Lung (tissue), 12 donors: ENCODE data around the gene DDX10. TPM values are rescaled to one million over a fixed set of nuclear protein-coding genes. Genes with fewer than 3 reads are reported as not detected.
A peak's percentile ranks its signal among the peaks of the same experiment; 100 is the strongest.

Source experiments
- ATAC-seq: fragments of 200-7000 bp; cut with Tn5 transposase; one replicate; pipeline ENCODE4 v1.9.1; 2020; ENCODE audit warnings: moderate number of reproducible peaks; ENCODE audit not compliant: insufficient read depth, low FRiP score
- DNase-seq, 3 donors: peaks; one replicate each; pipeline ENCODE4 v3.0.0-alpha.2; 2013 to 2017
- H3K27ac ChIP-seq, 2 donors: one replicate each; pipeline ENCODE4 v1.5.1; 2013; ENCODE audit warnings: mild to moderate bottlenecking in 2 of 2, moderate library complexity in 2 of 2, control low read depth in 1 of 2, inconsistent platforms in 1 of 2, low read depth in 1 of 2, low read length in 1 of 2
- H3K27me3 ChIP-seq, 3 donors: one replicate each; pipeline ENCODE4 v1.5.1; 2013; ENCODE audit warnings: low read length in 2 of 3; ENCODE audit not compliant: control insufficient read depth in 3 of 3, insufficient read depth in 3 of 3
- H3K36me3 ChIP-seq, 4 donors: one replicate each; pipeline ENCODE4 v1.5.1; 2013; ENCODE audit warnings: low read length in 4 of 4, mild to moderate bottlenecking in 1 of 4, moderate library complexity in 1 of 4; ENCODE audit not compliant: control insufficient read depth in 4 of 4, insufficient read depth in 4 of 4
- H3K4me1 ChIP-seq, 5 donors: one replicate each; pipeline ENCODE4 v1.5.1; 2013; ENCODE audit warnings: low read length in 5 of 5, mild to moderate bottlenecking in 2 of 5, moderate library complexity in 1 of 5; ENCODE audit not compliant: control insufficient read depth in 5 of 5, insufficient read depth in 5 of 5
- H3K4me3 ChIP-seq: one replicate; pipeline ENCODE4 v1.5.1; 2013; ENCODE audit warnings: mild to moderate bottlenecking, control low read depth, moderate library complexity
- H3K9ac ChIP-seq, 2 donors: one replicate each; pipeline ENCODE4 v1.5.1; 2013; ENCODE audit warnings: low read length in 2 of 2, control low read depth in 1 of 2; ENCODE audit not compliant: insufficient read depth in 1 of 2
- H3K9me3 ChIP-seq, 4 donors: one replicate each; pipeline ENCODE4 v1.5.1; 2013; ENCODE audit warnings: low read length in 3 of 4, mild to moderate bottlenecking in 1 of 4, moderate library complexity in 1 of 4; ENCODE audit not compliant: control insufficient read depth in 4 of 4, insufficient read depth in 3 of 4
- CTCF ChIP-seq: IDR thresholded peaks from 2 replicates; pipeline ENCODE4 v1.5.1; 2012; ENCODE audit warnings: mild to moderate bottlenecking; ENCODE audit errors: control extremely low read depth, extremely low read depth
- WGBS, 2 donors: extraction: QIAGEN DNeasy Blood & Tissue Kit; methylation state at CpG; one replicate each; pipeline ENCODE4 v1.1.7; 2013; 5-methylcytosine and 5-hydroxymethylcytosine counted together
- polyA plus RNA-seq, 2 donors: library from polyadenylated mRNA; stranded (reverse); fragments of 200-250 nt; gene quantifications; one replicate each; pipeline ENCODE4 v1.2.1, GENCODE V29; 2013
- total RNA-seq, 2 donors: library from RNA; depleted of rRNA in 1 of 2; stranded (reverse); fragments of >200 nt in 1 of 2; gene quantifications; one replicate each; pipeline ENCODE4 v1.2.1, GENCODE V29; 2014 to 2021
- donor health status: control.
- donor health status: control.
- donor health status: Bipolar disorder and iron deficiency.
- donor health status: healthy.
- donor health status: DM: yes; HTN: yes; CAD: no.

The DDX10 gene
- total and polyA plus RNA-seq, 4 donors: 13.9 to 30.5 (median 18.8) TPM

- peak in 2 of 3 donors; percentile 83 to 86 for DNase-seq
- no peak for TF ChIP-seq CTCF
- H3K4me1 ChIP-seq: peaks cover 0 to 43% (median 0%) of the 10 kb centered on the region in 5 donors
- H3K36me3 ChIP-seq: no peaks in the 10 kb centered on the region
- WGBS, 2 donors: 69 to 73% methylated on average over 3 of the region's 3 CpGs
- H3K27me3 ChIP-seq: no peaks in the 10 kb centered on the region
- H3K4me3 ChIP-seq: no peak overlapping the region
- no peak for ATAC-seq
- H3K27ac ChIP-seq: no peak overlapping the region
- no peak overlapping the region for H3K9ac ChIP-seq
- H3K9me3 ChIP-seq: no peaks in the 10 kb centered on the region
Observed at GRCh38 chr11:108847298-108847990, 182.6 kb downstream of the DDX10 start.

GRCh38 chr11:108851781-108852180 lies 186.9 kb downstream of the DDX10 start:
- Histone ChIP-seq H3K27me3 (no peaks in the 10 kb centered on the region), H3K9ac (no peak overlapping the region), H3K27ac (no peak overlapping the region), H3K36me3 (peaks cover 0 to 2% (median 0%) of the 10 kb centered on the region in 4 donors), H3K4me3 (no peak overlapping the region), H3K9me3 (no peaks in the 10 kb centered on the region), H3K4me1 (peaks cover 0 to 60% (median 9%) of the 10 kb centered on the region in 5 donors)
- ATAC-seq (no peak), DNase-seq (no peak)
- TF ChIP-seq CTCF: no peak

- no peak for ATAC-seq
- DNase-seq: peak in 2 of 3 donors; percentile 35 to 63
- Histone ChIP-seq H3K36me3 (peaks cover 0 to 2% (median 0%) of the 10 kb centered on the region in 4 donors), H3K9ac (no peak overlapping the region), H3K27me3 (no peaks in the 10 kb centered on the region), H3K9me3 (no peaks in the 10 kb centered on the region), H3K4me3 (no peak overlapping the region), H3K4me1 (peaks cover 0 to 50% (median 12%) of the 10 kb centered on the region in 5 donors), H3K27ac (no peak overlapping the region)
- TF ChIP-seq CTCF: no peak
- 79 to 82% methylated on average over 1 of the region's 1 CpG for WGBS, 2 donors
Observed at GRCh38 chr11:108852701-108853100, 187.8 kb downstream of the DDX10 start.

- Histone ChIP-seq H3K36me3 (peaks cover 0 to 2% (median 0%) of the 10 kb centered on the region in 4 donors), H3K27ac (no peak overlapping the region), H3K4me3 (no peak overlapping the region), H3K4me1 (peaks cover 0 to 48% (median 12%) of the 10 kb centered on the region in 5 donors), H3K9me3 (no peaks in the 10 kb centered on the region), H3K9ac (no peak overlapping the region), H3K27me3 (no peaks in the 10 kb centered on the region)
- 86 to 90% methylated on average over 4 of the region's 4 CpGs for WGBS, 2 donors
- DNase-seq (no peak), ATAC-seq (no peak)
- TF ChIP-seq CTCF: no peak
Observed at GRCh38 chr11:108853151-108853550, 188.3 kb downstream of the DDX10 start.
